ENCODE results near the gene SPIC. TPM values are rescaled to one million over a fixed set of nuclear protein-coding genes. Genes with fewer than 3 reads are reported as not detected.
A peak's percentile ranks its signal among the peaks of the same experiment; 100 is the strongest.
"Not testable (repeated sequence)": the region's sequence is repeated elsewhere in the genome, so short reads cannot be mapped to it uniquely, and the experiment has no call there.

The SPIC gene
- total and polyA plus RNA-seq, 2 donors, result 2.2 to 7.0 TPM

DNA sequence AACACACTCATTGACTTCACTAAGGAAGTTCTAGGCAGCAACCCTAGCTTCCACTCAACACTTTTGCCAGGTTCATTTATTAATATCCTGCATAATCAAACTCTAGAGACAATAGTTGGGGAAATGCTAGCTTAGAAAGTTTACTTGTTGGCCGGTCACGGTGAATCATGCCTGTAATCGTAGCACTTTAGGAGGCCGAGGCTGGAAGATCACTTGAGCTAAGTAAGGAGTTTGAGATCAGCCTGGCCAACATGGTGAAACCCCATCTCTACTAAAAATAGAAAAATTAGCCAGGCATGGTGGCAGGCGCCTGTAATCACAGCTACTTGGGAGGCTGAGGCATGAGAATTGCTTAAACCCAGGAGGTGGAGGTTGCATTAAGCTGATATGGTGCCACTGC lies 3.3 kb upstream of the SPIC start:
- H3K27ac ChIP-seq (ENCODE audit: low read depth in 1 of 2, low read length in 1 of 2); H3K4me1 ChIP-seq (ENCODE audit: control insufficient read depth in 2 of 2, insufficient read depth in 2 of 2, low read length in 2 of 2); H3K4me3 ChIP-seq (ENCODE audit: low read length in 2 of 2); H3K36me3 ChIP-seq (ENCODE audit: control insufficient read depth in 2 of 2, insufficient read depth in 2 of 2, low read length in 1 of 2); H3K27me3 ChIP-seq (ENCODE audit: control insufficient read depth in 2 of 2, insufficient read depth in 1 of 2, low read length in 1 of 2); DNase-seq (ENCODE audit: low read depth in 6 of 9, low spot score in 9 of 9); H3K9me3 ChIP-seq (ENCODE audit: control insufficient read depth in 2 of 2, insufficient read depth in 1 of 2, low read length in 1 of 2): not testable (repeated sequence)
- 97% methylated on average over 5 of the region's 5 CpGs for WGBS

DNA sequence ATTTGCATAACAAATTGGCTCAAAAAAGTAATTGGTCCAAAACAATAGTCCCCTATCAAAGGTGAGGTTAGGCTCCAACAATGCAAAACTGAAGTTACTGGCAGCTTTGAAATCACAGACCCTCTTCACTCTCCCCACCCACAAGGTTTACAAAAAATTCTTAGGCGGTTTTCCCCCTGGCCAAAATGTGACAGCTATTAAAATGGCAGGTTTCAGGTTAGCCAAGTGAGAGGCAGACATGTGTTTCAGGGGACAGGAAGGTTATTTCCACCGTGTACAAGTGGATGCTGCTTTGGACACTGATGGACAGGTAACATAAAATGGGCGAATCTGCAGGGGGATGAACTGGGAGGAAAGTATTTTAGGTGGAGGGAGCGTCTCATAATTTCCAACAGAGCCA lies 888 bp upstream of the SPIC start:
- Histone ChIP-seq H3K4me1 (ENCODE audit: control insufficient read depth in 2 of 2, insufficient read depth in 2 of 2, low read length in 2 of 2) (no peaks in the 10 kb centered on the region), H3K9me3 (ENCODE audit: control insufficient read depth in 2 of 2, insufficient read depth in 1 of 2, low read length in 1 of 2) (no peaks in the 10 kb centered on the region), H3K36me3 (ENCODE audit: control insufficient read depth in 2 of 2, insufficient read depth in 2 of 2, low read length in 1 of 2) (no peaks in the 10 kb centered on the region), H3K27me3 (ENCODE audit: control insufficient read depth in 2 of 2, insufficient read depth in 1 of 2, low read length in 1 of 2) (no peaks in the 10 kb centered on the region), H3K4me3 (ENCODE audit: low read length in 2 of 2) (no peak overlapping the region), H3K27ac (ENCODE audit: low read depth in 1 of 2, low read length in 1 of 2) (no peak overlapping the region)
- DNase-seq (ENCODE audit: low read depth in 6 of 9, low spot score in 9 of 9), result no peak
- 80% methylated on average over 4 of the region's 4 CpGs for WGBS

DNA sequence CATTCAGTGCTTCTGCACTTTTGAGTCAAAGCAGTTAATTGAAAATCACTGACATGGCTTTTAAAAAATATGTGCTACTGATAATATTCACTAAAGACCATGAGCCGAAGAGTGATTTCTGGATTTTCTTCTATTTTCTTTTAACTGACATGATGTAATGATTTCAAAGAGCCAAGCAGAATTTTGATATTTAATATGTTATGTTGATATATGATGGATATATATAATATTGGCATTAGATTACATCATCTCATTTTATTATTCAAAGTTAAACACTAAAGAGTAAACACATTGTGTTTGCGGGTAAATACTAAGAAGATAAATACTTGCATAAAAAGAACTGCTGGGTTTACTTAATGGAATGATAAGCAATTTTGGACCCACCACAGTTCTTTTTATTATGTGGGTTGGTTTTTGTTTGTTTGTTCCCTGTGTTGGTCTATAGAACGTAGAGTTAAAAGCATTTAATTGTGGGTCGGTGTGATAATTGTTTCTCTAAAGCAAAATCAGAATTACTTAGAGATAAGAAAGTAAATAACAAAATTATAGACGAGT lies 692 bp downstream of the SPIC start:
- Histone ChIP-seq H3K9me3 (ENCODE audit: control insufficient read depth in 2 of 2, insufficient read depth in 1 of 2, low read length in 1 of 2) (no peaks in the 10 kb centered on the region), H3K4me1 (ENCODE audit: control insufficient read depth in 2 of 2, insufficient read depth in 2 of 2, low read length in 2 of 2) (no peaks in the 10 kb centered on the region), H3K27ac (ENCODE audit: low read depth in 1 of 2, low read length in 1 of 2) (no peak overlapping the region), H3K4me3 (ENCODE audit: low read length in 2 of 2) (no peak overlapping the region), H3K36me3 (ENCODE audit: control insufficient read depth in 2 of 2, insufficient read depth in 2 of 2, low read length in 1 of 2) (no peaks in the 10 kb centered on the region), H3K27me3 (ENCODE audit: control insufficient read depth in 2 of 2, insufficient read depth in 1 of 2, low read length in 1 of 2) (no peaks in the 10 kb centered on the region)
- WGBS, result 90% methylated on average over 5 of the region's 5 CpGs
- DNase-seq (ENCODE audit: low read depth in 6 of 9, low spot score in 9 of 9), result no peak

DNA sequence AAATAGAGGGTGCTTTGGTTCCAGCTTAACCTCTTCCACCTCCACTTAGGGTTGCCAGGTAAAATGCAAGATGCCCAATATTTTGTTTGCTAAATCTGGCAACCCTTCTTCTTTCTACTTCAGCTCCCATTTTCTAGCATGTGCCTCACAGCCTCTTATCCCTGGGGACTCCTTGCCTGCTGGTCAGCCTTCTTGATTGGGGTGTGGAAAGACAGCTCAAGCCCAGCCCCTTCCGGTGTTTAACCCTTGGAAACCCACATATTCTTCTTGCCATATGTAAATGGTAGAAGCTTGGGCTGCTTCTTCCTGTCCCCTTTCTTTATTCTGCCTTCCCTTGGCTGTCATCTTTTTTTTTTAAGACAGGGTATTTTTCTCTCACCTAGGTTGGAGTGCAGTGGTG lies 5.7 kb downstream of the SPIC start:
- DNase-seq (ENCODE audit: low read depth in 6 of 9, low spot score in 9 of 9), result no peak
- Histone ChIP-seq H3K27ac (ENCODE audit: low read depth in 1 of 2, low read length in 1 of 2) (no peak overlapping the region), H3K4me1 (ENCODE audit: control insufficient read depth in 2 of 2, insufficient read depth in 2 of 2, low read length in 2 of 2) (no peaks in the 10 kb centered on the region), H3K4me3 (ENCODE audit: low read length in 2 of 2) (no peak overlapping the region), H3K27me3 (ENCODE audit: control insufficient read depth in 2 of 2, insufficient read depth in 1 of 2, low read length in 1 of 2) (no peaks in the 10 kb centered on the region), H3K36me3 (ENCODE audit: control insufficient read depth in 2 of 2, insufficient read depth in 2 of 2, low read length in 1 of 2) (no peaks in the 10 kb centered on the region), H3K9me3 (ENCODE audit: control insufficient read depth in 2 of 2, insufficient read depth in 1 of 2, low read length in 1 of 2) (no peaks in the 10 kb centered on the region)
- 80% methylated on average over 1 of the region's 1 CpG for whole genome bisulfite sequencing

- Histone ChIP-seq H3K27me3 (ENCODE audit: control insufficient read depth in 2 of 2, insufficient read depth in 1 of 2, low read length in 1 of 2) (no peaks in the 10 kb centered on the region), H3K4me1 (ENCODE audit: control insufficient read depth in 2 of 2, insufficient read depth in 2 of 2, low read length in 2 of 2) (no peaks in the 10 kb centered on the region), H3K4me3 (ENCODE audit: low read length in 2 of 2) (no peak overlapping the region), H3K27ac (ENCODE audit: low read depth in 1 of 2, low read length in 1 of 2) (no peak overlapping the region), H3K9me3 (ENCODE audit: control insufficient read depth in 2 of 2, insufficient read depth in 1 of 2, low read length in 1 of 2) (no peaks in the 10 kb centered on the region), H3K36me3 (ENCODE audit: control insufficient read depth in 2 of 2, insufficient read depth in 2 of 2, low read length in 1 of 2) (no peaks in the 10 kb centered on the region)
- no peak for DNase-seq (ENCODE audit: low read depth in 6 of 9, low spot score in 9 of 9)
Observed at GRCh38 chr12:101485021-101485420, 9.9 kb downstream of the SPIC start.

- no peak for DNase-seq (ENCODE audit: low read depth in 6 of 9, low spot score in 9 of 9)
- H3K9me3 ChIP-seq (ENCODE audit: control insufficient read depth in 2 of 2, insufficient read depth in 1 of 2, low read length in 1 of 2), result no peaks in the 10 kb centered on the region
- no peak overlapping the region for H3K4me3 ChIP-seq (ENCODE audit: low read length in 2 of 2)
- H3K27me3 ChIP-seq (ENCODE audit: control insufficient read depth in 2 of 2, insufficient read depth in 1 of 2, low read length in 1 of 2), result no peaks in the 10 kb centered on the region
- WGBS, result 89% methylated on average over 2 of the region's 2 CpGs
- no peak overlapping the region for H3K27ac ChIP-seq (ENCODE audit: low read depth in 1 of 2, low read length in 1 of 2)
- no peaks in the 10 kb centered on the region for H3K4me1 ChIP-seq (ENCODE audit: control insufficient read depth in 2 of 2, insufficient read depth in 2 of 2, low read length in 2 of 2)
- no peaks in the 10 kb centered on the region for H3K36me3 ChIP-seq (ENCODE audit: control insufficient read depth in 2 of 2, insufficient read depth in 2 of 2, low read length in 1 of 2)
Observed at GRCh38 chr12:101488469-101488868, 13.3 kb downstream of the SPIC start.

DNA sequence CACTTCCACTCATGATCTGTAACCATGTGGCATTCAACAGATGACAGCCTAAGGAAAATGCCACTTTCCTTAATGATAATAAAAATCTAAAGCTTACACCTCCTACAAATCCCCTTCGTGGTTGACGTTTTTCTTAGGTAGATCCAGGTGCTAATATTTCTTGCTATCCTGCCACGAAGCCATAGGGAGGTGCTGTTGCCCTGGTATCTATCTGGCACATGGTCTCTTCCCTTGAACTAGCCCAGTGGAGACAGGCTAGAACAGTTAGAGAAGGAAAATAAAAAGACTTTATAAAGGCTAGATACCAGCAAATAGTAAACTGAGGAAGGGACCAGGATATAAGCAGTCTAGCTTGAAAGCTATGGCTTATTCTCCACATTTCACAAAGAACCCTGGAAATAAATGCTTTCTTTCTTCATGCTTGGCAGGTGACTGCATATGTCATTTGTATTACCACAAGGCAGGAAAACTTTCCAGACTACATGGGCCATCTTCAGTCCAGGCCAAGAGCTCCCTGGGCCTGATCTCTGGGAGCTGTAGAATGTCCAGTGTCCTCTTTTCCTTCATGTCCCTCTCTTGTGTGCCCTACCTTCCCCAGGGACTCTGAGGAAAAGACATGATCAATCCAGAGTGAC lies 15.3 kb downstream of the SPIC start:
- Histone ChIP-seq H3K27ac (ENCODE audit: low read depth in 1 of 2, low read length in 1 of 2) (no peak overlapping the region), H3K9me3 (ENCODE audit: control insufficient read depth in 2 of 2, insufficient read depth in 1 of 2, low read length in 1 of 2) (no peaks in the 10 kb centered on the region), H3K36me3 (ENCODE audit: control insufficient read depth in 2 of 2, insufficient read depth in 2 of 2, low read length in 1 of 2) (no peaks in the 10 kb centered on the region), H3K4me3 (ENCODE audit: low read length in 2 of 2) (no peak overlapping the region), H3K27me3 (ENCODE audit: control insufficient read depth in 2 of 2, insufficient read depth in 1 of 2, low read length in 1 of 2) (no peaks in the 10 kb centered on the region), H3K4me1 (ENCODE audit: control insufficient read depth in 2 of 2, insufficient read depth in 2 of 2, low read length in 2 of 2) (no peaks in the 10 kb centered on the region)
- DNase-seq (ENCODE audit: low read depth in 6 of 9, low spot score in 9 of 9), result peak in 2 of 9 donors; percentile 9 to 10
- 28% methylated on average over 3 of the region's 3 CpGs for WGBS

DNA sequence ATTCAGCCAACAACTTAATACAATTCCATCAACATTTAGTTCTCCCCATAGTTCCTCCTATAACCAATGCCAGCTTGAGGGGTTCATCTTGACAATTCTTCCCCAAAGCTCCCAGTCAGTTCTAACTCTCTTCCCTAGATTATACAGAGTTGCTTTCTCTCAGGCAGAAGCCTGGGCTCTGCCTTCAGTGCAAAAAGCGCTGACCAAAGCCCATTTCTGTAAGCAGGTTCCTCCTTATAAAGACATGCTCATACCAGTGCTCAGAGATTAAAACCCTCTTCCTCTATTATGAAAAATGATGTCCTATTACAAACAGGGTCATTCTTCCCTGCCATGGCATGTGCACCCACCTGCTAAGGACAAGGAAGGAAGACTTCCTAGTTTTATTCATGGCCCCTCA lies 16.2 kb downstream of the SPIC start:
- Histone ChIP-seq H3K9me3 (ENCODE audit: control insufficient read depth in 2 of 2, insufficient read depth in 1 of 2, low read length in 1 of 2) (no peaks in the 10 kb centered on the region), H3K27me3 (ENCODE audit: control insufficient read depth in 2 of 2, insufficient read depth in 1 of 2, low read length in 1 of 2) (no peaks in the 10 kb centered on the region), H3K4me3 (ENCODE audit: low read length in 2 of 2) (no peak overlapping the region), H3K36me3 (ENCODE audit: control insufficient read depth in 2 of 2, insufficient read depth in 2 of 2, low read length in 1 of 2) (no peaks in the 10 kb centered on the region), H3K4me1 (ENCODE audit: control insufficient read depth in 2 of 2, insufficient read depth in 2 of 2, low read length in 2 of 2) (no peaks in the 10 kb centered on the region), H3K27ac (ENCODE audit: low read depth in 1 of 2, low read length in 1 of 2) (no peak overlapping the region)
- WGBS, result 98% methylated on average over 1 of the region's 1 CpG
- DNase-seq (ENCODE audit: low read depth in 6 of 9, low spot score in 9 of 9), result no peak

DNA sequence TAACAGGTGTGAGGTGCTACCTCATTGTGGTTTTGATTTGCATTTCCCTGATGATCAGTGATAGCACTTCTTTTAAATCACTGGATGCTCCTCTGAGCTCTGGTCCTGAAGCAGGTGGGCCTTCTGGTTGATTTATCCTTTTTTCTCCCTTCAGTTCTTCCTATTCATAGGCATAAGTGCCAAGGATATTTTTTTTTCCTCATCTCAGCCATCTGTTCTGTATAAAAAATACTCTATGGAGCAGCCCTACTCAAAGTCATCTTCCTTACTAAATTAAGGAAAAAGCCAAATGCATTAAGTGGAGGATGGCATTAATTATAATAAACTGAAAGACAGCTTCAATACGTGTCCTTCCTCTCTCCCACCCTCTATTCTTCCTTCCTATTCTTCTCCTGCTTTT lies 18.4 kb downstream of the SPIC start:
- Histone ChIP-seq H3K4me3 (ENCODE audit: low read length in 2 of 2) (no peak overlapping the region), H3K27me3 (ENCODE audit: control insufficient read depth in 2 of 2, insufficient read depth in 1 of 2, low read length in 1 of 2) (no peaks in the 10 kb centered on the region), H3K4me1 (ENCODE audit: control insufficient read depth in 2 of 2, insufficient read depth in 2 of 2, low read length in 2 of 2) (no peaks in the 10 kb centered on the region), H3K36me3 (ENCODE audit: control insufficient read depth in 2 of 2, insufficient read depth in 2 of 2, low read length in 1 of 2) (no peaks in the 10 kb centered on the region), H3K9me3 (ENCODE audit: control insufficient read depth in 2 of 2, insufficient read depth in 1 of 2, low read length in 1 of 2) (no peaks in the 10 kb centered on the region), H3K27ac (ENCODE audit: low read depth in 1 of 2, low read length in 1 of 2) (no peak overlapping the region)
- WGBS, result 86% methylated on average over 1 of the region's 1 CpG
- no peak for DNase-seq (ENCODE audit: low read depth in 6 of 9, low spot score in 9 of 9)

Data from thymus (tissue), 11 donors.